AG09309 (cell line): ENCODE results near the gene MED13L.

Source experiments
- DNase-seq: peaks from one replicate; pipeline ENCODE4 v3.0.0-alpha.2; 2010; ENCODE audit warnings: low read depth
- H3K4me3 ChIP-seq: 2 replicates; pipeline ENCODE4 v1.5.1; 2011; ENCODE audit warnings: mild to moderate bottlenecking, low read depth, low read length, moderate library complexity; ENCODE audit not compliant: control insufficient read depth
- TF ChIP-seq, protein P1 (sequence below): IDR thresholded peaks from 2 replicates; pipeline ENCODE4 v1.5.1; 2011; ENCODE audit warnings: mild to moderate bottlenecking, low read depth, low read length, inconsistent platforms; ENCODE audit not compliant: insufficient read depth, control insufficient read depth; ENCODE audit errors: missing control alignments

The MED13L gene

GRCh38 chr12:116201359-116201758, 76.1 kb downstream of the MED13L start:
- no peak for DNase-seq
- TF ChIP-seq, protein P1, sequence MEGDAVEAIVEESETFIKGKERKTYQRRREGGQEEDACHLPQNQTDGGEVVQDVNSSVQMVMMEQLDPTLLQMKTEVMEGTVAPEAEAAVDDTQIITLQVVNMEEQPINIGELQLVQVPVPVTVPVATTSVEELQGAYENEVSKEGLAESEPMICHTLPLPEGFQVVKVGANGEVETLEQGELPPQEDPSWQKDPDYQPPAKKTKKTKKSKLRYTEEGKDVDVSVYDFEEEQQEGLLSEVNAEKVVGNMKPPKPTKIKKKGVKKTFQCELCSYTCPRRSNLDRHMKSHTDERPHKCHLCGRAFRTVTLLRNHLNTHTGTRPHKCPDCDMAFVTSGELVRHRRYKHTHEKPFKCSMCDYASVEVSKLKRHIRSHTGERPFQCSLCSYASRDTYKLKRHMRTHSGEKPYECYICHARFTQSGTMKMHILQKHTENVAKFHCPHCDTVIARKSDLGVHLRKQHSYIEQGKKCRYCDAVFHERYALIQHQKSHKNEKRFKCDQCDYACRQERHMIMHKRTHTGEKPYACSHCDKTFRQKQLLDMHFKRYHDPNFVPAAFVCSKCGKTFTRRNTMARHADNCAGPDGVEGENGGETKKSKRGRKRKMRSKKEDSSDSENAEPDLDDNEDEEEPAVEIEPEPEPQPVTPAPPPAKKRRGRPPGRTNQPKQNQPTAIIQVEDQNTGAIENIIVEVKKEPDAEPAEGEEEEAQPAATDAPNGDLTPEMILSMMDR: no peak

GRCh38 chr12:116200812-116201211, 76.7 kb downstream of the MED13L start:
- TF ChIP-seq, protein P1: no peak
- peak; percentile 38 for DNase-seq
- no peak overlapping the region for H3K4me3 ChIP-seq

More at GRCh38 chr12:116201359-116201758, 76.1 kb downstream of the MED13L start:
- H3K4me3 ChIP-seq: no peak overlapping the region

DNA sequence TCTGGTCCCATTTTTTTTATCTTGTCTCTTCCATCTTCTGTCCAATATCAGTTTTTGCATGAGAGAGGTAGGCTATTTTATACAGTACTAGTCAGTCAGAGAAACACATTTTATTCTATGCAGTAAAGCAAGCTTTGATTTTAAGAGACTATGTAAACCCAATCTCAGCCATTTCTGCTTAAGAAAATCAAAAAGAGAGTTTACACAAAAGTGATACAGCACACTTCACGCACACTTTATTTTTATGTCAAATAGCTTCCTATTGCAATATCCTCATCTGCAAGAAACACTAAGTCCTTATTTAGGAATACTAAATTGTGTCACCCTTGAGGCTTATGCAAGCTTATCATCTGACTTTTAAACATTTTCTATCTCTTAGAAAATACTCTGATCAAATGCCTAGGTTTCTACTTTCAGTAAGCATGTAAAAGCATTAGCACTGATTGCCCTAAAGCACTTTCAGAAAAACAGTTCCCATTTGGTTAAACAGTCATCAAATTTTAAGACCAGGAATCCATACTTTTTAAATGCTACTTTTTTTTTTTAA, 78.3 kb downstream of the MED13L start:
- H3K4me3 ChIP-seq: no peak overlapping the region
- TF ChIP-seq, protein P1: no peak
- no peak for DNase-seq

- TF ChIP-seq, protein P1: no peak
- DNase-seq: no peak
- H3K4me3 ChIP-seq: no peak overlapping the region
Observed at GRCh38 chr12:116196752-116197718, 80.5 kb downstream of the MED13L start.

GRCh38 chr12:116196226-116196625, 81.3 kb downstream of the MED13L start:
- H3K4me3 ChIP-seq: no peak overlapping the region
- DNase-seq: no peak
- TF ChIP-seq, protein P1: no peak

GRCh38 chr12:116194935-116195431, 82.5 kb downstream of the MED13L start:
- TF ChIP-seq, protein P1: no peak
- no peak for DNase-seq
- H3K4me3 ChIP-seq: no peak overlapping the region
